ENCODE data around the gene LBHD1.
A peak's percentile ranks its signal among the peaks of the same experiment; 100 is the strongest.

LBHD1 gene

GRCh38 chr11:62669420-62670161, 2.5 kb downstream of the LBHD1 start:
- H3K4me3 ChIP-seq (ENCODE audit: low read depth, low read length): no peak overlapping the region
- DNase-seq (ENCODE audit: low read depth): no peak
- no peak for TF ChIP-seq CTCF (IDR thresholded peaks at IDR 0.05; ENCODE audit: low read depth, low read length, missing control alignments)

- peak overlapping the region; percentile 69; the same call in 1 of the 2 replicates for H3K4me3 ChIP-seq (ENCODE audit: low read depth, low read length)
These were observed 4.6 kb downstream of the LBHD1 start for GRCh38 chr11:62667460-62667859.

DNA sequence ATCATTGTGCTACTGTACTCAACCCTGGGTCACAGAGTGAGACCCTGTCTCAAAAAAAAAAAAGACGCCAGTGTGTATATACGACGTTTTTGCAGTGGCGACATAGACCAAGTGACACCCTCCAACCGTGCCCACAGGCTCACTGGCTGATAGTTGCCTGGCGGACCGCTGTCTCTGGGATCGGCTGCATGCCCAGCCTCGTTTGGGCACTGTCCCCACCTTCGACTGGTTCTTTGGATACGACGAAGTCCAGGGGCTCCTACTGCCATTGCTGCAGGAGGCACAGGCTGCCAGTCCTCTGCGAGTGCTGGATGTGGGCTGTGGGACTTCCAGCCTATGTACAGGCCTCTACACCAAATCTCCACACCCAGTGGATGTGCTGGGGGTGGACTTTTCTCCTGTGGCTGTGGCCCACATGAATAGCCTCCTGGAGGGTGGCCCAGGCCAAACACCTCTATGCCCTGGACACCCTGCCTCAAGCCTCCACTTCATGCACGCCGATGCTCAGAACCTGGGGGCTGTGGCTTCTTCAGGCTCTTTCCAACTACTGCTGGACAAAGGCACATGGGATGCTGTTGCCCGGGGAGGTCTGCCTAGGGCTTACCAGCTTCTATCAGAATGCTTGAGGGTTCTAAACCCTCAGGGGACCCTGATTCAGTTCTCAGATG, 5.7 kb downstream of the LBHD1 start:
- H3K4me3 ChIP-seq (ENCODE audit: low read depth, low read length): peak overlapping the region; percentile 69
- TF ChIP-seq CTCF (IDR thresholded peaks at IDR 0.05; ENCODE audit: low read depth, low read length, missing control alignments): no peak
- DNase-seq (ENCODE audit: low read depth): no peak

More at GRCh38 chr11:62667460-62667859, 4.6 kb downstream of the LBHD1 start:
- DNase-seq (ENCODE audit: low read depth): no peak
- TF ChIP-seq CTCF (IDR thresholded peaks at IDR 0.05; ENCODE audit: low read depth, low read length, missing control alignments): no peak

- DNase-seq (ENCODE audit: low read depth): no peak
- H3K4me3 ChIP-seq (ENCODE audit: low read depth, low read length): peak overlapping the region; percentile 69
- TF ChIP-seq CTCF (IDR thresholded peaks at IDR 0.05; ENCODE audit: low read depth, low read length, missing control alignments): no peak
These were observed 6.3 kb downstream of the LBHD1 start for GRCh38 chr11:62665599-62666258.

DNA sequence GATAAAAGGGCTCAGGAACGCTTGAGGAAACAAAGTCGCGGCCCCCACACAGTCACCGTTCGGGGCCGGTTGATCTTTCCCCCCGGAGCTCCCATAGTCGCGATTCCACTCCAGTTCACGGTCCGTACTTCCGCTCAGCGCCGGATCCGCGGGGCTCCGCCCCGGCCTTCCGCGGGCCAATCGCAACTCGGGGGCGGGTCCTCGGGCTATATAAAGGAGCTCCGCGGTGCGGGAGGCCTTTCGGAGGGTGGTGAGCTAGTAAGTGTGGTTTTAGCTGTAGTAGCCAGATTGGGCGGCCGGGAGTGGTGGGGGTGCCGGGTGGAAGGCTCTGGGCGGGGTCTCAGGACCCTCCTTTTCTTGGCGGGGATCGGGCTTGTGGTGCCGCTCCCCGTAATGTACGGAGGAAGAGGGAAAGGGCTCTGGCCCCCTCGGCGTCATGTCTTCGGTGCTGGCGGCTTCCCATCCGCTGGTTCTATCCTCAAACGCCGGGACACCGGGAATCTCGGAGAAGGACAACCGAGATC, 6.9 kb downstream of the LBHD1 start, which contains the start of the genes C11orf98 and CSKMT:
Gene C11orf98 (minus strand): TSS at position 136 of the 524 bp plus-strand sequence. CDS start 41 bp downstream, at position 95.
Gene CSKMT (plus strand): TSS at position 238 of the 524 bp plus-strand sequence. CDS start 568 bp downstream, outside the sequence.
- TF ChIP-seq CTCF (IDR thresholded peaks at IDR 0.05; ENCODE audit: low read depth, low read length, missing control alignments): no peak
- DNase-seq (ENCODE audit: low read depth): peak; percentile 74

DNA sequence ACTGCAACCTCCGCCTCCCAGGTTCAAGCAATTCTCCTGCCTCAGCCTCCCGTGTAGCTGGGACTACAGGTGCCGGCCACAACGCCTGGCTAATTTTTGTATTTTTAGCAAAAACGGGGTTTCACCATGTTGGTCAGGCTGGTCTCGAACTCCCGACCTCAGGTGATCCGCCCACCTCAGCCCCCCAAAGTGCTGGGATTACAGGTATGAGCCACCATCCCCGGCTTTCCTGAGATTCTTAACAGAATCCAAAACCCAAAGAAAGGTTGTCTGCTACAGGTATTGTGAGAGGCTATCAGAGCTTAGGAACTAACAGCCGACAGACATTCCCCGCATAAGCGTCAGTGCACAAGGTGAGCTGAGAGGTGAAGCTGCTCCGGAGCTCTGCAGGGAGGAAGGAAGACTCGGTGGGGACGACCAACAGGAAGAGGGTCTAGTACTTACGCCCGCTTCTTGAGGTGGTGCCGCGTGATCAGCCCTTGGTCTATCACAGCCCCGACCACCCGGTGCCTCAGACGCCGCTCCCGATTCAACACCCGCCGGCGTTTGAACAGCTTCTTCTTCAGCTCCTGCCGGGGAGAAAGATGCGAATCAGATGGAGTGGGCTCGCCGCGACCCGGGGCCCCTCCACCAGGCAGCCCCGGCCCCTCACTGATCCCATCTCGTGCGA, 7.5 kb downstream of the LBHD1 start:
- TF ChIP-seq CTCF (IDR thresholded peaks at IDR 0.05; ENCODE audit: low read depth, low read length, missing control alignments): no peak
- no peak for DNase-seq (ENCODE audit: low read depth)
- peak overlapping the region; percentile 69 for H3K4me3 ChIP-seq (ENCODE audit: low read depth, low read length)

More for the DNA sequence above, 6.9 kb downstream of the LBHD1 start, which contains the start of the genes C11orf98 and CSKMT:
- H3K4me3 ChIP-seq (ENCODE audit: low read depth, low read length): peak within 1 kb of the TSS; percentile 69
